Thyroid gland (tissue), 4 donors: ENCODE results near the gene RNASEH2A. TPM values are rescaled to one million over a fixed set of nuclear protein-coding genes. Genes with fewer than 3 reads are reported as not detected.
"Not testable (repeated sequence)": the region's sequence is repeated elsewhere in the genome, so short reads cannot be mapped to it uniquely, and the experiment has no call there.

Source experiments
- DNase-seq, 2 donors: peaks; one replicate each; pipeline ENCODE4 v3.0.0-alpha.2; 2019
- H3K27ac ChIP-seq, 3 donors: fragments of 200-600 bp; sonication (generic); 1 replicate in 2 of 3; 2 replicates in 1 of 3; pipeline ENCODE4 v1.5.1; 2016 to 2019; ENCODE audit warnings: mild to moderate bottlenecking in 1 of 3, moderate library complexity in 1 of 3
- H3K27me3 ChIP-seq: fragments of 200-600 bp; sonication (generic); one replicate; pipeline ENCODE4 v1.5.1; 2019
- H3K36me3 ChIP-seq, 2 donors: fragments of 200-600 bp; sonication (generic); one replicate each; pipeline ENCODE4 v1.5.1; 2016 to 2019
- H3K4me1 ChIP-seq, 2 donors: fragments of 200-600 bp; sonication (generic); one replicate each; pipeline ENCODE4 v1.5.1; 2017 to 2019
- H3K4me3 ChIP-seq, 3 donors: fragments of 200-600 bp; sonication (generic); replicated peaks in 1 of 3; 1 replicate in 2 of 3; 2 replicates in 1 of 3; pipeline ENCODE4 v1.5.1; 2016; ENCODE audit warnings: mild to moderate bottlenecking in 1 of 3
- H3K9me3 ChIP-seq: fragments of 200-600 bp; sonication (generic); one replicate; pipeline ENCODE4 v1.5.1; 2017
- CTCF ChIP-seq, 6 experiments: fragments of 200-600 bp in 3 of 6; fragments of 450-650 bp in 3 of 6; sonication (generic) in 3 of 6; IDR thresholded peaks; one replicate each; pipeline ENCODE4 v1.5.1; 2016 to 2019; ENCODE audit warnings: antibody characterized with exemption in 6 of 6, mild to moderate bottlenecking in 2 of 6, inconsistent platforms in 1 of 6, moderate library complexity in 1 of 6
- POLR2A ChIP-seq, 2 donors: fragments of 450-650 bp; IDR thresholded peaks; one replicate each; pipeline ENCODE4 v1.6.1; 2017; ENCODE audit warnings: antibody characterized with exemption in 2 of 2, mild to moderate bottlenecking in 2 of 2, moderate library complexity in 1 of 2
- WGBS, 2 donors: methylation state at CpG; one replicate each; pipeline ENCODE4 v1.1.5; 2017; 5-methylcytosine and 5-hydroxymethylcytosine counted together
- intact Hi-C: fragments of 100-400 bp; cut with DNase I; formaldehyde crosslinking; loops from one replicate; pipeline ENCODE4 v1.15.1; 2023
- total RNA-seq, 4 donors: library from RNA; depleted of rRNA; stranded (reverse); fragments of >200 nt; gene quantifications; one replicate each; pipeline ENCODE4 v1.2.3, GENCODE V29; 2016

The RNASEH2A gene
- total RNA-seq, 4 donors from 2014 or later, result 1.5 to 11.8 (median 5.4) TPM

- no peaks in the 10 kb centered on the region for H3K9me3 ChIP-seq
- no peaks in the 10 kb centered on the region for H3K36me3 ChIP-seq
- intact Hi-C loops, result loop anchor here (10.0 kb wide), 2 partner anchors 169 to 279 kb away; no protein-coding TSS in a partner anchor
- no peak overlapping the region for H3K27ac ChIP-seq
- no peak for TF ChIP-seq POLR2A (IDR thresholded peaks at IDR 0.05)
- H3K4me3 ChIP-seq, result no peak overlapping the region
- 93 to 94% methylated on average over 3 of the region's 3 CpGs for WGBS, 2 donors
- peaks cover 17% of the 10 kb centered on the region for H3K27me3 ChIP-seq
- no peak for DNase-seq
- H3K4me1 ChIP-seq, result peaks cover 0 to 11% of the 10 kb centered on the region in 2 donors
Measured at GRCh38 chr19:12843999-12844732, 37.8 kb downstream of the RNASEH2A start.

GRCh38 chr19:12846613-12847012 is 40.2 kb downstream of the RNASEH2A start:
- 85% methylated on average over 7 of the region's 7 CpGs for WGBS, 2 donors
- not testable (repeated sequence) for H3K4me3 ChIP-seq, H3K36me3 ChIP-seq, H3K4me1 ChIP-seq, H3K27me3 ChIP-seq, H3K27ac ChIP-seq, H3K9me3 ChIP-seq, DNase-seq
- intact Hi-C loops, result loop anchor here (5.0 to 10.0 kb wide), 3 partner anchors 79 to 282 kb away; no protein-coding TSS in a partner anchor

- no peak for TF ChIP-seq POLR2A (IDR thresholded peaks at IDR 0.05)
- peak; percentile 80 to 99 (median 98) for TF ChIP-seq CTCF (IDR thresholded peaks at IDR 0.05)
- H3K9me3 ChIP-seq, result no peaks in the 10 kb centered on the region
- H3K4me3 ChIP-seq, result peak overlapping the region in 1 of 3 donors; percentile 2
- 23 to 31% methylated on average over 17 to 31 of the region's 69 CpGs for WGBS, 2 donors
- no peak overlapping the region for H3K27ac ChIP-seq
- peaks cover 2% of the 10 kb centered on the region for H3K27me3 ChIP-seq
- H3K36me3 ChIP-seq, result no peaks in the 10 kb centered on the region
- peak; percentile 87 to 88 for DNase-seq
- peaks cover 0 to 8% of the 10 kb centered on the region in 2 donors for H3K4me1 ChIP-seq
- intact Hi-C loops, result loop anchor here (5.0 to 10.0 kb wide), 3 partner anchors 80 to 283 kb away; no protein-coding TSS in a partner anchor
Measured at GRCh38 chr19:12847159-12848139, 41.1 kb downstream of the RNASEH2A start.

GRCh38 chr19:12856653-12857052 is 50.3 kb downstream of the RNASEH2A start:
- Histone ChIP-seq H3K4me1 (no peaks in the 10 kb centered on the region), H3K27me3 (no peaks in the 10 kb centered on the region), H3K27ac (no peak overlapping the region), H3K36me3 (no peaks in the 10 kb centered on the region), H3K4me3 (no peak overlapping the region), H3K9me3 (no peaks in the 10 kb centered on the region)
- no peak for DNase-seq
- intact Hi-C loops, result no loop called here
- WGBS, 2 donors, result 88 to 91% methylated on average over 1 of the region's 1 CpG
- no peak for TF ChIP-seq CTCF (IDR thresholded peaks at IDR 0.05)
- TF ChIP-seq POLR2A (IDR thresholded peaks at IDR 0.05), result no peak

- Histone ChIP-seq H3K27me3 (no peaks in the 10 kb centered on the region), H3K27ac (no peak overlapping the region), H3K9me3 (no peaks in the 10 kb centered on the region), H3K36me3 (no peaks in the 10 kb centered on the region), H3K4me1 (no peaks in the 10 kb centered on the region), H3K4me3 (no peak overlapping the region)
- TF ChIP-seq POLR2A (IDR thresholded peaks at IDR 0.05), result no peak
- TF ChIP-seq CTCF (IDR thresholded peaks at IDR 0.05), result no peak
- intact Hi-C loops, result no loop called here
- WGBS, 2 donors, result 94 to 95% methylated on average over 35 of the region's 35 CpGs
- DNase-seq, result no peak
Measured at GRCh38 chr19:12858041-12858928, 51.9 kb downstream of the RNASEH2A start.
